Measurements from ENCODE around the gene USP7.
"Not testable (repeated sequence)": the region's sequence is repeated elsewhere in the genome, so short reads cannot be mapped to it uniquely, and the experiment has no call there.

The USP7 gene

GRCh38 chr16:8858994-8859912 lies 104.5 kb downstream of the USP7 start:
- DNase-seq, result no peak

DNA sequence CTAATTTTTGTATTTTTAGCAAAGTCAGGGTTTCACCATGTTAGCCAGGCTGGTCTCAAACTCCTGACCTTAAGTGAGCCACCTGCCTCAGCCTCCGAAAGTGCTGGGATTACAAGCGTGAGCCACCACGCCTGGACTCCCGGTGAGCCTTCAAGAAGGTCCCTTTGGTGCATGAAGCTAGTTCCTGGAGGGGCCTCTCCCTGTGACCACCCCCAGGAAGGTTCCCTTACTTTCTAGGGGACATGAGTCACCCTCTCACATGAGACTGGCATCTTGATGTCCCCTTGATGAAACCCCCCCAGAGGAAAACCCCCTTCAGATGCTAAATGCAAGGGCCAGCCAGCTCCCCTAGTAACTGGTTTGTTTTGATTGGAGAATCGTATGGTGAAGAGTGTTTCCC lies 107.7 kb downstream of the USP7 start:
- no peak for DNase-seq

- DNase-seq, result no peak
Observed at GRCh38 chr16:8855051-8855786, 108.5 kb downstream of the USP7 start.

DNA sequence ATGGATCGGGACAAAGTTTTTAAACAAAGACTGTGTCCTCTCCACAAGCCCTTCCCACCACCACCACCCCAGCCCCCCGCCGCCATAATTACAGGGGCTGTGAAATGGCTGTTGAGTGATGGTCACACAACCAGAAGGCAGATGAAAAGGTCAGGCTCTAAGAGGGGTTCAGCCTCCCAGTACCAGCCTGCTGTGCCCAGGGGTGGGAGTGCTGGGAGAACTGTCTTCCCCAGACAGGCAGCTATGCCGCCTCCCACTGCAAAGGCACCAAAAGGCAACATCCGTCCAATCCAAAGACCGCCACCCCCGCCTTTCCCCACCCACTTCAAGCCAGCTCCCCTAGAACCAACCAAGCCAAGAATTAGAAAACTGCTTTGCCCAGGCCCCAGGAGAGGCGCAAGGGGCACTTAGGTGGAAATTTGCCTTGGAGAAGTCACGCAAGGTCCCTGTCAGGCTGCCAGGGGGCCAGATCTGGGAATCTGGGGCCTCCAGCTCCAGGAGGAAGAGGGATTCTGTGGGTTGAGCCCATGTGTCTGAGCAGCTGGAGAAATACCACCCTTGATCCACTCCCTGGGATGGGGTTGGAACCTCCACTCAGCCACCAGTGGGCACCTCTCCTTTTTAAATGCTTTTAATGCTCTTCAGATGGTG lies 109.3 kb downstream of the USP7 start:
- DNase-seq, result no peak

- no peak for DNase-seq
Observed at GRCh38 chr16:8853611-8854010, 110.1 kb downstream of the USP7 start.

GRCh38 chr16:8853150-8853549 lies 110.6 kb downstream of the USP7 start:
- no peak for DNase-seq

DNA sequence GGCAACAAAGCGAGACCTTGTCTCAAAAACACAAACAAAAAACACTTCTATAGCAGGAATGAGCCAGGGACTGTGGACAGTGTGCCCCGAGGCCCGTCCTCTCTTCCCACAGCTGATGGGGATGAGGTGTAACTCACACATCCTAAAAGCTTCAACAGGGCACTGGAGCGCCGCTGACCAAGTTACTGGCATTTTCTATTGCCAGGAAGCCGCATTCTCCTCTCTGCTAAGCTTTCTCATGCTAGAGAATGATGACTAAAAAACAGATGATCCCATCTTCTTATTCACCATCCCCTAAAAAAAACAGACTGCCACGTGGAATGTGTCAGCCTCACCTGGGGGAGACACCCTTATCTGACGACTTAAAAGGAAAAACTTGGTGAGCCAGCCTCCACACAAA lies 111.2 kb downstream of the USP7 start:
- no peak for DNase-seq

- DNase-seq, result no peak
Observed at GRCh38 chr16:8851761-8852403, 111.8 kb downstream of the USP7 start.

GRCh38 chr16:8850279-8850885 lies 113.3 kb downstream of the USP7 start:
- no peak for DNase-seq

DNA sequence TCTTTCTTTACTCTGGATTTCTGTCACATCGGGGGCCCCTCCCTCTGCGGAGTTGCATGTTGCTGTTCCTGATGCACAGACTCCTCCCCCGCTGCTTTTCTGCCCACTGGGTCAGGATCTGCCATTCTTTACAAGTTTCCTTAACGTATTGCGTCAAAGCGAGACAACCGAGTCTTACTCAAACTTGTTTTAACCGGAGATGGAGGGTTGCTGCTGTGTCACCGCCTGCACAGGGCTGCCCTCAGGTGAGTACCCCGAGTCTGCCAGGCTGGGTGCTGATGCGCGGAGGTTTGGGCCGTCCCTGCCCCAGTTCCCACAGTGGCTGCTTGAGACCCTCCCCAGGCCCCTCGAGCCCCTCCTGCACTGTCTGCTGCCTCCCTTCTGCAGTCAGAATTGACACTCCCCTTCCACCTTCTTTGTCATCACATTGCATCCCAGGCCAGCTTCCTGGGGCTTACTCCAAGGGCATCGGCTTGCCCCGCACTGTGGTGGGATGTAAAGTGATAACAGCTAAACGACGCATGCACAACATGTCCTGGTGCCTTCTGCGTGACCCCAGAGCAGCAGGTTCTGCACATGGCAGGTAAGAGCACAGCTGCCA lies 114.2 kb downstream of the USP7 start:
- DNase-seq, result no peak

- no peak for DNase-seq
Observed at GRCh38 chr16:8848939-8849391, 114.7 kb downstream of the USP7 start.

GRCh38 chr16:8848231-8848938 lies 115.3 kb downstream of the USP7 start:
- no peak for DNase-seq

- DNase-seq, result no peak
Observed at GRCh38 chr16:8847623-8848022, 116.1 kb downstream of the USP7 start.

GRCh38 chr16:8847145-8847544 lies 116.6 kb downstream of the USP7 start:
- no peak for DNase-seq

- no peak for DNase-seq
Observed at GRCh38 chr16:8846401-8846932, 117.2 kb downstream of the USP7 start.

- no peak for DNase-seq
Observed at GRCh38 chr16:8845699-8846298, 117.9 kb downstream of the USP7 start.

DNA sequence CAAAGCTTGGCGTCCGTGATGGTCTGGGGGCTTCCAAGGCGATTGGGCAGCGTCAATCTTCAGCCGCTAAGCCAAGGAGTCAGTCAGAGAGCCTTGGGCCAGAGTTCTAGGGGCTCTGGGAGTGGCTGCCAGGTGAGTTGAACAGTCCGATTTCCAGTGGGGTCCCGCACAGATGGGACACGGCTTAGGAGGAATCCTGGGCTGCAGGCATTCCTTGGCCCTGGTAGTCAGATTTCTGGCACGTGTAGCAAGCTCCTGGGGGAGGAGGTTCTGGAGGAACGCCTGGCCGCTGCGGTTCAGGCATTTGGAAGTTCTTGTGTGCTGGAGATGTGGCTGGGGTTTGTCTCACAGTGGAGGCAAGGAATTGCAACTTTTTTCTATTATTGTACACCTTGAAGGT lies 120.4 kb downstream of the USP7 start:
- not testable (repeated sequence) for DNase-seq

Measured in DMS79 treated with DMSO at 0.1 percent for 48 hours (cell line).